HPDE6-E6E7 (cell line): ENCODE results near the gene CDKN2AIP.
"Not testable (repeated sequence)": the region's sequence is repeated elsewhere in the genome, so short reads cannot be mapped to it uniquely, and the experiment has no call there.

ENCODE experiments used
- DNase-seq: peaks from one replicate; pipeline ENCODE4 v3.0.0; 2011; ENCODE audit warnings: missing footprints; ENCODE audit errors: extremely low spot score

Gene CDKN2AIP

GRCh38 chr4:183448436-183448835 lies 4.0 kb downstream of the CDKN2AIP start:
- no peak for DNase-seq

- DNase-seq, result no peak
Measured at GRCh38 chr4:183449193-183449882, 4.9 kb downstream of the CDKN2AIP start.

- DNase-seq, result no peak
Measured at GRCh38 chr4:183450108-183450507, 5.7 kb downstream of the CDKN2AIP start.

- no peak for DNase-seq
Measured at GRCh38 chr4:183455431-183456195, 11.2 kb downstream of the CDKN2AIP start.

- DNase-seq, result no peak
Measured at GRCh38 chr4:183458005-183458404, 13.6 kb downstream of the CDKN2AIP start.

GRCh38 chr4:183463903-183464619 lies 19.6 kb downstream of the CDKN2AIP start:
- DNase-seq, result not testable (repeated sequence)

- DNase-seq, result not testable (repeated sequence)
Measured at GRCh38 chr4:183465879-183466278, 21.4 kb downstream of the CDKN2AIP start.

- no peak for DNase-seq
Measured at GRCh38 chr4:183467246-183467645, 22.8 kb downstream of the CDKN2AIP start.

- peak; percentile 39 for DNase-seq
Measured at GRCh38 chr4:183468210-183469095, 24.0 kb downstream of the CDKN2AIP start.

- DNase-seq, result no peak
Measured at GRCh38 chr4:183469285-183469684, 24.8 kb downstream of the CDKN2AIP start.

- DNase-seq, result peak; percentile 35
Measured at GRCh38 chr4:183469936-183470335, 25.5 kb downstream of the CDKN2AIP start.

- DNase-seq, result no peak
Measured at GRCh38 chr4:183470821-183471220, 26.4 kb downstream of the CDKN2AIP start.

GRCh38 chr4:183471946-183472708 lies 27.7 kb downstream of the CDKN2AIP start:
- DNase-seq, result peak; percentile 58

- DNase-seq, result no peak
Measured at GRCh38 chr4:183478123-183478522, 33.7 kb downstream of the CDKN2AIP start.

- DNase-seq, result no peak
Measured at GRCh38 chr4:183478926-183479325, 34.5 kb downstream of the CDKN2AIP start.

- DNase-seq, result not testable (repeated sequence)
Measured at GRCh38 chr4:183482515-183483095, 38.2 kb downstream of the CDKN2AIP start.

GRCh38 chr4:183483997-183484396 lies 39.6 kb downstream of the CDKN2AIP start:
- DNase-seq, result no peak

GRCh38 chr4:183485411-183486160 lies 41.1 kb downstream of the CDKN2AIP start:
- no peak for DNase-seq

GRCh38 chr4:183492791-183493222 lies 48.4 kb downstream of the CDKN2AIP start:
- peak; percentile 60 for DNase-seq

GRCh38 chr4:183493246-183493645 lies 48.8 kb downstream of the CDKN2AIP start:
- DNase-seq, result peak; percentile 50
